Measurements from ENCODE around the gene S100G. TPM values are rescaled to one million over a fixed set of nuclear protein-coding genes. Genes with fewer than 3 reads are reported as not detected.

Gene S100G
- total RNA-seq, 1 experiment from 2014 or later = not detected

DNA sequence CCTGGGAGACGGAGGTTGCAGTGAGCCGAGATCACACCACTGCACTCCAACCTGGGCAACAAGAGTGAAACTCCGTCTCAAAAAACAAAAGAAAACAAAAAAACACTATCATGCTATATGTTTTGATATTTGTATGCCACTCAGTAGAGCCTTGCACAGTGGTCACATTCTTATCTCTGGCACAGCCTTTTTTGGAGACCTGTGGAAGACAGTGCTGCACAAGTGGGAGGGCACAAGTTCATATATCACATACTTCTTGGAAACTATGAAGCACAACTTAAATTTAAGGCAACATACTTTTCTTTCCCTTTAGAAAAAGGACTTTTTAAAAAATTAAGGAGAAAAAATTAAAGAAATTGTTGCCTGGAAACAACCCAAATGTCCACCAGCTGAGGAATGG, 14.4 kb upstream of the S100G start:
- CTCF ChIA-PET = no interaction called here
- ATAC-seq (no peak), DNase-seq (ENCODE audit: low read depth, low spot score) (no peak)
- intact Hi-C loops (cut with micrococcal nuclease; ENCODE audit: unreplicated experiment) = no loop called here
- no peak overlapping the region for H3K4me3 ChIP-seq (ENCODE audit: low read depth in 2 of 2, low read length in 2 of 2)
- H3K27ac ChIP-seq (ENCODE audit: low read length) = no peak overlapping the region
- in situ Hi-C loops (cut with HindIII; ENCODE audit: low pct_unique_long_range_greater_than_20kb, low sequenced_read_pairs) = no loop called here
- no peaks in the 10 kb centered on the region for H3K36me3 ChIP-seq (ENCODE audit: control insufficient read depth, insufficient read depth, low read length)
- no TSS peak for BruUV-seq (replicated peaks)
- H3K27me3 ChIP-seq (ENCODE audit: control insufficient read depth, insufficient read depth, low read length) = no peaks in the 10 kb centered on the region
- POLR2A ChIA-PET = no interaction called here
- no peak for TF ChIP-seq POLR2AphosphoS5 (IDR thresholded peaks at IDR 0.05; ENCODE audit: low read depth, low read length)
- no peak for TF ChIP-seq CTCF (IDR thresholded peaks at IDR 0.05)
- no peak for TF ChIP-seq TCF7L2 (IDR thresholded peaks at IDR 0.05; ENCODE audit: low read depth, low read length)
- TF ChIP-seq, protein P1, sequence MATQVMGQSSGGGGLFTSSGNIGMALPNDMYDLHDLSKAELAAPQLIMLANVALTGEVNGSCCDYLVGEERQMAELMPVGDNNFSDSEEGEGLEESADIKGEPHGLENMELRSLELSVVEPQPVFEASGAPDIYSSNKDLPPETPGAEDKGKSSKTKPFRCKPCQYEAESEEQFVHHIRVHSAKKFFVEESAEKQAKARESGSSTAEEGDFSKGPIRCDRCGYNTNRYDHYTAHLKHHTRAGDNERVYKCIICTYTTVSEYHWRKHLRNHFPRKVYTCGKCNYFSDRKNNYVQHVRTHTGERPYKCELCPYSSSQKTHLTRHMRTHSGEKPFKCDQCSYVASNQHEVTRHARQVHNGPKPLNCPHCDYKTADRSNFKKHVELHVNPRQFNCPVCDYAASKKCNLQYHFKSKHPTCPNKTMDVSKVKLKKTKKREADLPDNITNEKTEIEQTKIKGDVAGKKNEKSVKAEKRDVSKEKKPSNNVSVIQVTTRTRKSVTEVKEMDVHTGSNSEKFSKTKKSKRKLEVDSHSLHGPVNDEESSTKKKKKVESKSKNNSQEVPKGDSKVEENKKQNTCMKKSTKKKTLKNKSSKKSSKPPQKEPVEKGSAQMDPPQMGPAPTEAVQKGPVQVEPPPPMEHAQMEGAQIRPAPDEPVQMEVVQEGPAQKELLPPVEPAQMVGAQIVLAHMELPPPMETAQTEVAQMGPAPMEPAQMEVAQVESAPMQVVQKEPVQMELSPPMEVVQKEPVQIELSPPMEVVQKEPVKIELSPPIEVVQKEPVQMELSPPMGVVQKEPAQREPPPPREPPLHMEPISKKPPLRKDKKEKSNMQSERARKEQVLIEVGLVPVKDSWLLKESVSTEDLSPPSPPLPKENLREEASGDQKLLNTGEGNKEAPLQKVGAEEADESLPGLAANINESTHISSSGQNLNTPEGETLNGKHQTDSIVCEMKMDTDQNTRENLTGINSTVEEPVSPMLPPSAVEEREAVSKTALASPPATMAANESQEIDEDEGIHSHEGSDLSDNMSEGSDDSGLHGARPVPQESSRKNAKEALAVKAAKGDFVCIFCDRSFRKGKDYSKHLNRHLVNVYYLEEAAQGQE (IDR thresholded peaks at IDR 0.05; ENCODE audit: insufficient read depth in 1 of 2, low read depth in 2 of 2, low read length in 1 of 2) = no peak
- TF ChIP-seq SIN3A (IDR thresholded peaks at IDR 0.05; ENCODE audit: borderline replicate concordance, insufficient read depth, low read depth, low read length) = no peak
- no peaks in the 10 kb centered on the region for H3K9me3 ChIP-seq (ENCODE audit: control insufficient read depth, insufficient read depth, low read depth, low read length)
- no peaks in the 10 kb centered on the region for H3K4me1 ChIP-seq (ENCODE audit: control insufficient read depth, insufficient read depth, low read length)

- Histone ChIP-seq H3K4me1 (ENCODE audit: control insufficient read depth, insufficient read depth, low read length) (no peaks in the 10 kb centered on the region), H3K27ac (ENCODE audit: low read length) (no peak overlapping the region), H3K9me3 (ENCODE audit: control insufficient read depth, insufficient read depth, low read depth, low read length) (no peaks in the 10 kb centered on the region), H3K27me3 (ENCODE audit: control insufficient read depth, insufficient read depth, low read length) (no peaks in the 10 kb centered on the region), H3K4me3 (ENCODE audit: low read depth in 2 of 2, low read length in 2 of 2) (no peak overlapping the region), H3K36me3 (ENCODE audit: control insufficient read depth, insufficient read depth, low read length) (no peaks in the 10 kb centered on the region)
- TF ChIP-seq, protein P1 (IDR thresholded peaks at IDR 0.05; ENCODE audit: insufficient read depth in 1 of 2, low read depth in 2 of 2, low read length in 1 of 2) = no peak
- no peak for TF ChIP-seq SIN3A (IDR thresholded peaks at IDR 0.05; ENCODE audit: borderline replicate concordance, insufficient read depth, low read depth, low read length)
- no peak for TF ChIP-seq TCF7L2 (IDR thresholded peaks at IDR 0.05; ENCODE audit: low read depth, low read length)
- TF ChIP-seq POLR2AphosphoS5 (IDR thresholded peaks at IDR 0.05; ENCODE audit: low read depth, low read length) = no peak
- no peak for TF ChIP-seq CTCF (IDR thresholded peaks at IDR 0.05)
- CTCF ChIA-PET = no interaction called here
- no TSS peak for BruUV-seq (replicated peaks)
- POLR2A ChIA-PET = no interaction called here
- ATAC-seq = no peak
- in situ Hi-C loops (cut with HindIII; ENCODE audit: low pct_unique_long_range_greater_than_20kb, low sequenced_read_pairs) = no loop called here
- intact Hi-C loops (cut with micrococcal nuclease; ENCODE audit: unreplicated experiment) = no loop called here
- DNase-seq (ENCODE audit: low read depth, low spot score) = no peak
Observed at GRCh38 chrX:16638533-16638932, 11.4 kb upstream of the S100G start.
